Calu3 (cell line): ENCODE results near the gene CCDC158. TPM values are rescaled to one million over a fixed set of nuclear protein-coding genes. Genes with fewer than 3 reads are reported as not detected.
A peak's percentile ranks its signal among the peaks of the same experiment; 100 is the strongest.

Experiments
- BruUV-seq: library from RNA; stranded (reverse); fragments of 400-500 nt; replicated peaks from 2 replicates; lab custom pipeline; 2021; lab: Mats Ljungman, UMichigan
- CTCF ChIA-PET: fragments of 300-600 bp; sonication (Branson Sonifier 250); formaldehyde crosslinking; loops from one replicate; lab custom pipeline; 2022; ENCODE audit warnings: antibody characterized with exemption; lab: Charles Lee
- DNase-seq: peaks from one replicate; pipeline ENCODE4 v3.0.0; 2022
- H3K27ac Mint-ChIP-seq: one replicate; pipeline ENCODE4 v1.8.0; 2022; ENCODE audit warnings: mixed read lengths; ENCODE audit not compliant: unreplicated experiment
- H3K27me3 Mint-ChIP-seq: one replicate; pipeline ENCODE4 v1.8.0; 2022; ENCODE audit warnings: mixed read lengths; ENCODE audit not compliant: unreplicated experiment
- H3K36me3 Mint-ChIP-seq: one replicate; pipeline ENCODE4 v1.8.0; 2022; ENCODE audit warnings: mild to moderate bottlenecking, moderate library complexity, mixed read lengths; ENCODE audit not compliant: insufficient read depth, unreplicated experiment
- H3K4me1 Mint-ChIP-seq: one replicate; pipeline ENCODE4 v1.8.0; 2022; ENCODE audit warnings: mild to moderate bottlenecking, low read depth, mixed read lengths; ENCODE audit not compliant: unreplicated experiment
- H3K4me3 Mint-ChIP-seq: one replicate; pipeline ENCODE4 v1.8.0; 2022; ENCODE audit warnings: mild to moderate bottlenecking, low read depth, moderate library complexity, mixed read lengths; ENCODE audit not compliant: unreplicated experiment
- H3K9me3 Mint-ChIP-seq: one replicate; pipeline ENCODE4 v1.8.0; 2022; ENCODE audit warnings: low read depth, mixed read lengths; ENCODE audit not compliant: unreplicated experiment
- CTCF ChIP-seq: fragments of 200-600 bp; IDR thresholded peaks from one replicate; pipeline ENCODE4 v1.8.0; 2022; ENCODE audit warnings: antibody characterized with exemption; ENCODE audit not compliant: unreplicated experiment
- intact Hi-C: fragments of 100-400 bp; cut with micrococcal nuclease; formaldehyde crosslinking; loops from one replicate; pipeline ENCODE4 v1.10.0; 2022; ENCODE audit not compliant: unreplicated experiment
- total RNA-seq: library from RNA; stranded (reverse); gene quantifications from 2 replicates; pipeline ENCODE4 v1.2.3, GENCODE V29; 2022

CCDC158 gene
- total RNA-seq, 1 experiment from 2014 or later = not detected

GRCh38 chr4:76420188-76420761, 666 bp downstream of the CCDC158 start:
- Mint-ChIP-seq H3K27me3 (no peaks in the 10 kb centered on the region), H3K9me3 (no peaks in the 10 kb centered on the region), H3K36me3 (peaks cover 11% of the 10 kb centered on the region), H3K4me1 (peaks cover under 1% of the 10 kb centered on the region), H3K27ac (no peak overlapping the region), H3K4me3 (peak overlapping the region; percentile 82)
- BruUV-seq = no TSS peak
- CTCF ChIA-PET = no interaction called here
- TF ChIP-seq CTCF = no peak
- no peak for DNase-seq
- intact Hi-C loops = no loop called here

- Mint-ChIP-seq H3K27me3 (no peaks in the 10 kb centered on the region), H3K36me3 (no peaks in the 10 kb centered on the region), H3K9me3 (no peaks in the 10 kb centered on the region), H3K4me1 (no peaks in the 10 kb centered on the region), H3K4me3 (no peak overlapping the region), H3K27ac (no peak overlapping the region)
- intact Hi-C loops = no loop called here
- no peak for TF ChIP-seq CTCF
- CTCF ChIA-PET = no interaction called here
- DNase-seq = no peak
- no TSS peak for BruUV-seq
Measured at GRCh38 chr4:76410636-76411035, 10.3 kb downstream of the CCDC158 start.

GRCh38 chr4:76407440-76408119, 13.4 kb downstream of the CCDC158 start:
- H3K27me3 Mint-ChIP-seq = peaks cover 14% of the 10 kb centered on the region
- H3K4me3 Mint-ChIP-seq = no peak overlapping the region
- H3K9me3 Mint-ChIP-seq = no peaks in the 10 kb centered on the region
- H3K4me1 Mint-ChIP-seq = no peaks in the 10 kb centered on the region
- intact Hi-C loops = no loop called here
- CTCF ChIA-PET = no interaction called here
- H3K36me3 Mint-ChIP-seq = no peaks in the 10 kb centered on the region
- no peak for DNase-seq
- no TSS peak for BruUV-seq
- no peak overlapping the region for H3K27ac Mint-ChIP-seq
- TF ChIP-seq CTCF = no peak

GRCh38 chr4:76406081-76406480, 14.9 kb downstream of the CCDC158 start:
- intact Hi-C loops = no loop called here

More at GRCh38 chr4:76406081-76406480, 14.9 kb downstream of the CCDC158 start:
- peaks cover 24% of the 10 kb centered on the region for H3K27me3 Mint-ChIP-seq
- H3K27ac Mint-ChIP-seq = no peak overlapping the region
- CTCF ChIA-PET = no interaction called here
- H3K4me3 Mint-ChIP-seq = no peak overlapping the region
- H3K9me3 Mint-ChIP-seq = no peaks in the 10 kb centered on the region
- TF ChIP-seq CTCF = no peak
- DNase-seq = no peak
- no peaks in the 10 kb centered on the region for H3K36me3 Mint-ChIP-seq
- no peaks in the 10 kb centered on the region for H3K4me1 Mint-ChIP-seq
- BruUV-seq = no TSS peak
